ENCODE data around the gene RUBCNL.
"Not testable (repeated sequence)": the region's sequence is repeated elsewhere in the genome, so short reads cannot be mapped to it uniquely, and the experiment has no call there.

Gene RUBCNL

GRCh38 chr13:46372938-46373337, 14.1 kb downstream of the RUBCNL start:
- not testable (repeated sequence) for DNase-seq

- DNase-seq, result no peak
Measured at GRCh38 chr13:46372071-46372470, 15.0 kb downstream of the RUBCNL start.

- peak in 1 of 5 donors; percentile 8 for DNase-seq
Measured at GRCh38 chr13:46369506-46370277, 17.4 kb downstream of the RUBCNL start.

GRCh38 chr13:46367617-46368327, 19.3 kb downstream of the RUBCNL start:
- no peak for DNase-seq

GRCh38 chr13:46361276-46361934, 25.6 kb downstream of the RUBCNL start:
- DNase-seq, result no peak

GRCh38 chr13:46360604-46361003, 26.4 kb downstream of the RUBCNL start:
- DNase-seq, result no peak

GRCh38 chr13:46359714-46360113, 27.3 kb downstream of the RUBCNL start:
- no peak for DNase-seq

- DNase-seq, result no peak
Measured at GRCh38 chr13:46355901-46356590, 31.0 kb downstream of the RUBCNL start.

GRCh38 chr13:46355088-46355468, 32.0 kb downstream of the RUBCNL start:
- DNase-seq, result no peak

- DNase-seq, result peak in 1 of 5 donors; percentile 87
Measured at GRCh38 chr13:46354156-46355087, 32.6 kb downstream of the RUBCNL start.

GRCh38 chr13:46352805-46353204, 34.2 kb downstream of the RUBCNL start:
- no peak for DNase-seq

GRCh38 chr13:46350003-46350402, 37.0 kb downstream of the RUBCNL start:
- no peak for DNase-seq

GRCh38 chr13:46348961-46349360, 38.1 kb downstream of the RUBCNL start:
- no peak for DNase-seq

GRCh38 chr13:46347277-46347676, 39.8 kb downstream of the RUBCNL start:
- no peak for DNase-seq

- no peak for DNase-seq
Measured at GRCh38 chr13:46345866-46346265, 41.2 kb downstream of the RUBCNL start.

- no peak for DNase-seq
Measured at GRCh38 chr13:46345398-46345797, 41.7 kb downstream of the RUBCNL start.

- DNase-seq, result no peak
Measured at GRCh38 chr13:46343279-46343994, 43.6 kb downstream of the RUBCNL start.

- peak in 1 of 5 donors; percentile 11 for DNase-seq
Measured at GRCh38 chr13:46342538-46342937, 44.5 kb downstream of the RUBCNL start.

GRCh38 chr13:46341112-46341711, 45.8 kb downstream of the RUBCNL start:
- DNase-seq, result peak in 1 of 5 donors; percentile 77

GRCh38 chr13:46340631-46341111, 46.4 kb downstream of the RUBCNL start:
- DNase-seq, result no peak

- DNase-seq, result no peak
Measured at GRCh38 chr13:46340011-46340410, 47.0 kb downstream of the RUBCNL start.
